Activated naive CD8-positive, alpha-beta T cell (primary cell): ENCODE measurements around the gene CSNK1G1.

Source experiments
- H3K27ac Mint-ChIP-seq: one replicate; pipeline ENCODE4 v1.8.0; 2021; ENCODE audit warnings: mixed read lengths
- H3K27me3 Mint-ChIP-seq: one replicate; pipeline ENCODE4 v1.8.0; 2021; ENCODE audit warnings: mixed read lengths
- H3K36me3 Mint-ChIP-seq: one replicate; pipeline ENCODE4 v1.8.0; 2021; ENCODE audit warnings: mixed read lengths
- H3K4me1 Mint-ChIP-seq: one replicate; pipeline ENCODE4 v1.8.0; 2021; ENCODE audit warnings: low read depth, mixed read lengths
- H3K4me3 Mint-ChIP-seq: one replicate; pipeline ENCODE4 v1.8.0; 2021; ENCODE audit warnings: mild to moderate bottlenecking, mixed read lengths
- H3K9me3 Mint-ChIP-seq: one replicate; pipeline ENCODE4 v1.8.0; 2021; ENCODE audit warnings: low read depth, mixed read lengths

The CSNK1G1 gene

DNA sequence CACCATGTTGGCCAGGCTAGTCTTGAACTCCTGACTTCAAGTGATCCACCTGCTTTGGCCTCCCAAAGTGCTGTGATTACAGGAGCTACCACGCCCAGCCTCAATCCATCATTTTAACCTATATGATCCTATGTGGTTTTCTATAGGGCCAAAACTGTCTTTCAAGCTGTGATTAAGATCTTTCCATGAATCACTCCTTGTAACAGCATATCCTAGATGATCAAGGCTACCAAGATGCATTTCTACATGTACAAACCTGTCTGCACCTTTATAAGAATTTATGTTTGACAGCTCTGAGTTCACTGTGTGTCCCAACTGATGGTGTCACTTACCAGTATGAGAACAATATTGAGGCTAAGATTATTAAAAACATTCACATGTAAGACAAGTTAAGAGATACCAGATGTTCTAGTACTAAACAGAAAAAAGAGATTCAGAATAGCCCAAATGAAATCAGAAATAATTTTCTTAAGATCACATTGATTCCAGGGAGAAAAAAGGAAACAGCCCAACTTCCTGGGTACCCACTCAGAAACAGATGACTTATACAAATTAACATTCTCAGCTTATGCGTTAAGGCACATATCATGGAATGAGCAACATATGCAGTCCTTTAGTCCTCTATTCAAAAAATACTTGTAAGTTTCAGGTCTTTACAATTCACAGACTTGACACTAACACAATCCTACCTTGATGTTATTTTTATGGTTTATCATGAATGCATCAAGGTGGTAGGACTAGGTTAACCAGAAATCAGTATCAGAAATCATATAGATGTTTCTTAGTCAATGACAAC, 168.4 kb downstream of the CSNK1G1 start:
- no peaks in the 10 kb centered on the region for H3K9me3 Mint-ChIP-seq
- no peak overlapping the region for H3K27ac Mint-ChIP-seq
- H3K27me3 Mint-ChIP-seq, result no peaks in the 10 kb centered on the region
- H3K4me3 Mint-ChIP-seq, result no peak overlapping the region
- peaks cover 2% of the 10 kb centered on the region for H3K4me1 Mint-ChIP-seq
- H3K36me3 Mint-ChIP-seq, result peaks cover 8% of the 10 kb centered on the region

DNA sequence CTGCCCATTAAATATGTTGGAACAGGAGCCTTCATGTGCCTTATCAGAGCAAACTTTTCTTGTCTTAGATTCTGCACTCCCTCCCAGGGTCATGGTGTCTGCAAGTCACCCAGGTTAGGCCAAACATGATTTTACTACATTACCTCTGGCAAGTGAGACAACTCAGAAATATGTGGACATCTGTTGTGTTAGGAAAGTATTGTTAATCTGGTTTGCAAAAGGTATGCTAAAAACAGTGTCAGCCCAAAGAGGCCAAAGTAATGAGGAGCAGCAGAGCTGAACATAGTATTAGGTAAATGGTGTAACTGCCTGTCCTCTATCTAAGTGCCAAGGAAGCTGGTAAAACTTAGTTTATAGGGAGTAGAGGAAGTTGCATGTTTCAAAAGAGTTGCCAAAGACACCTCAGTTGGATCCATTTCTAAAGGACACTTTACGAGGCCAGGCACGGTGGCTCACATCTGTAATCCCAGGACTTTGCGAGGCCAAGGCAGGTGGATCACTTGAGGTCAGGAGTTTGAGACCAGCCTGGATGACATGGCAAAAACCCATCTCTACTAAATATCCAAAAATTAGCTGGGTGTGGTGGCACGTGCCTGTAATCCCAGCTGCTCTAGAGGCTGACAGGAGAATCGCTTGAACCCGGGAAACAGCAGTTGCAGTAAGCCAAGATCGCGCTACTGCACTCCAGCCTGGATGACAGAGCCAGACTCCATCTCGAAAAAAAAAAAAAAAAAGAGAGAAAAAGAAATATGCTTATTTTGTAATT, 170.6 kb downstream of the CSNK1G1 start:
- Mint-ChIP-seq H3K4me3 (no peak overlapping the region), H3K27me3 (no peaks in the 10 kb centered on the region), H3K36me3 (peaks cover 11% of the 10 kb centered on the region), H3K27ac (no peak overlapping the region), H3K9me3 (no peaks in the 10 kb centered on the region), H3K4me1 (peaks cover 2% of the 10 kb centered on the region)

DNA sequence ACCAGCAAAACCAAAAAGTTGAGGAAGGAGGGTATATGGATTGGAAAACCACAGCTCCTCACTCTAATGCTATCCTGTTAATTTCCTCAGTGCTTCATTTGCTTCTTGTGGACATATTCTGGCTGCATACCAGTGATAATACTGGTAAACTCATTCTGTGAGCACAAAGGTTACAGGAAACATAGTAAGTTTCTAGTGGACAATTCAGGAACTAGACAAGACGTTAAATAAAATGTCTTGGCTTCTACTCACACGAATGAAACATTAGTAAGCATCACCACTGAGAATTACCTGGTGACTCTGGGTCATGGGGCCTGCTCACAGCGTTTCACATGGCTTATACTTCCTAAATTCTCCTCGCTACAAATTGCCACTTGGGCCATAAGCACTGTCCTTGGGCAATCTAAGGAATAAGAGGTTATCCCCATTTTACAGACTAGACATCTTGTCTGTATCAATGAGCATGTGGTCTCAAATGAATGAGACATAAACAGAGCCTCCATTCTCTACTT, 173.1 kb downstream of the CSNK1G1 start:
- Mint-ChIP-seq H3K27me3 (no peaks in the 10 kb centered on the region), H3K4me1 (no peaks in the 10 kb centered on the region), H3K36me3 (peaks cover 10% of the 10 kb centered on the region), H3K9me3 (no peaks in the 10 kb centered on the region), H3K27ac (no peak overlapping the region), H3K4me3 (no peak overlapping the region)

DNA sequence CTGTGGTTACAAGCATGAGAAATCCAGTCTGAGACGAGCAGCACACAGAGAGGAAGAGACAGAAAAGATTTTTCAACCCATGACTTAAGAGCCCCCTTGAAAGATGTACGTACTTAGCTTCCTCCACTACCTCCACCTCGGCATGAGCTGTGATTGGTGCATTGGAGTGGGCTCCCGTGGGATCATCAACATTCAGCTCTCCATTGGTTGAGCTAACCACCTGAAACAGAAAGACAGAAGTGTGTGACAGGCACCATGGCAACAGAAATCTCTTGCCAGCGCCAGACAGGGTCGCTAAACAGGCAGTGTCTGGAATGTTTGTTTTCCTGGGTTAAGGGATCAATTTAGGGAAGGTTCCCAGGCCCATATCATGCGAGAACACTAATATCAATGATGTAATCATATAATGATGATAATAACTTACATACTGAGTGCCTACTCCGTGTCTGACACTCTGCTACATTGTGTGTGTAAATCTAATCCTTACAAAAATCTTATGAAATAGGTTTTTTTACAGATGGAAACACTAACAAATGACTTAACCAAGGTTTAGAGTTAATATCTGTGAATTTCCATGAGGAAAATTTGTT, 175.6 kb downstream of the CSNK1G1 start:
- Mint-ChIP-seq H3K27me3 (no peaks in the 10 kb centered on the region), H3K36me3 (peaks cover 15% of the 10 kb centered on the region), H3K9me3 (no peaks in the 10 kb centered on the region), H3K27ac (no peak overlapping the region), H3K4me3 (no peak overlapping the region), H3K4me1 (no peaks in the 10 kb centered on the region)

DNA sequence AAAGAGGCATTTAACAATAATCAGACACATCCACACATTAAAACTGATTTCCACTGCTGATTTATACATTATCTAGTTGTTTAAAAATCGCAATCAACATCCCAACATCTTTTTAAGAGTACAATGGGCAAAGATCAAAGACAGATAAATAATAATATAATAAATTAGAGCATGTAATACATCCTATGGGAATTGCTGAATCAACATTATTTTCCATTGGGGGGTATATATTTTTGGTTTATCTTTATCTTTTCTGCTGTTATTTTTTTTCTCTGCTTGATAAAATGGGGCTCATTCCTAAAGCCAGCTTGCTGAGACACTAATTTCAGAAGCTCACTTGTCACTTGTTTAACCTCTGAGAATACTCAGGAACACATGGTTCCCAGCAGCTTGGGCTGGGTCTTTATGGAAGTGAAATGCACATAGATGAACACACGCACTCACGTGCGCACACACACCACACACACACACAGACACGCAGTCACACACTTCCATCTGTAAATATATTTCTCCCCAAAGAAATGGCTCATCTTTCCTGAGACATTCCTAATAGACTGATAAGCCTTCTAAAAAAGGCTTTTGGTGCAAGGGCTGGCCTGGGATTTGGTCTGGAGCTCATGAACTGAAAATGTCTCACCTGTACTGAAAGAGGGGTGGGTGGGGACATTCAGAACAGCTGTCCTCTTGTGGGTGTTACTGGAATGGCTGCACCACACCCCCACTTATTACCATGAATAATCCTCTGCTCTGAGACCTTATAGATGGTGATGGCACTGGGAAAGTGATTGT, 189.7 kb downstream of the CSNK1G1 start:
- Mint-ChIP-seq H3K9me3 (no peaks in the 10 kb centered on the region), H3K4me1 (peaks cover 26% of the 10 kb centered on the region), H3K36me3 (peaks cover 8% of the 10 kb centered on the region), H3K27me3 (no peaks in the 10 kb centered on the region), H3K4me3 (no peak overlapping the region), H3K27ac (no peak overlapping the region)

DNA sequence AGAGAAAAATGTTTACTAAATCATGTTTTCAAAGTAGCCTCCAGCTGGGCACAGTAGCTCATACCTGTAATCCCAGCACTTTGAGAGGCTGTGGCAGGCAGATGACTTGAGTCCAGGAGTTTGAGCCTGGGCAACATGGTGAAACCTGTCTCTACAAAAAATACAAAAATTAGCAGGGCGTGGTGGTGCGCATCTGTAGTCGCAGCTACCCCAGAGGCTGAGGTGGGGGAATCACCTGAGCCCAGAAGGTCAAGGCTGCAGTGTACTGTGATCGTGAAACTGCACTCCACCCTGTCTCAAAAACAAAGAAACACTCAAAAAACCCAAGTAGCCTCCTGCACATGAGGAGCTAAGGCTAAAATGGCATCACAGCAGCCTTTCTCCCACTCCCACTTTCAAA, 191.5 kb downstream of the CSNK1G1 start:
- H3K36me3 Mint-ChIP-seq, result peaks cover 11% of the 10 kb centered on the region
- no peak overlapping the region for H3K4me3 Mint-ChIP-seq
- no peaks in the 10 kb centered on the region for H3K9me3 Mint-ChIP-seq
- peak overlapping the region; percentile 92 for H3K27ac Mint-ChIP-seq
- H3K27me3 Mint-ChIP-seq, result no peaks in the 10 kb centered on the region
- H3K4me1 Mint-ChIP-seq, result peaks cover 35% of the 10 kb centered on the region

DNA sequence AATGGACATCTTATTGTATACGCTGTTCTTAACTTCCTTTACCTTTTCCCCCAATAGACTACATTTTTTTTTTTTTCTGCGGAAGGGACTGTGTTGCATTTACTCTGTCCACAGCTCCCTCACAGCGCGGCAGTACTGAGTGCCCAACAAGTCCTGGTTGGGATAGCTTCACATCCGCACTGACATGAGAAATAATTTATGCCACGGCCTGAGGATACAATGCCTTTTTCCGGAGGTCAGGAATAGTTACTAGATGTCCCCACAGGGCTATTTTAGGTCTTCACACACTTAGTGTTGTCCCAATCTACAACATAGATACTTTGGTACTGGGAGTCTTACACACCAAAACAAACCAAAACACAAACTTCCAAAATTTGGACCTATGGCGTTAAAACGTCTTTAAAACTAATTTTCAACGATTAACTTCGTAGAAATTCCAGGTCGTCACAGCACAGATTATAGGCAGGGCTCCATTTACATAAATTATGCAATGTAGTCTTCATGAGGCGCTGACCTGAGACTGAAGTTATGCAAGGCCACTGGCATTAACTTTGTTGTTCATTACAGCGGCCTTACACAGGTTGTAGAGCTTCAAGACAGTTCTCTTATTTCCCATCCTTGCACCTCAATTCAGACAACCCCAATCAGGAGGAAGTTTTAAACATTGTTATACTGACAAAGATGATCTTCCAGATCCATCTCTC, 192.2 kb downstream of the CSNK1G1 start:
- Mint-ChIP-seq H3K9me3 (no peaks in the 10 kb centered on the region), H3K4me3 (peak overlapping the region; percentile 85), H3K27me3 (no peaks in the 10 kb centered on the region), H3K4me1 (peaks cover 39% of the 10 kb centered on the region), H3K27ac (peak overlapping the region; percentile 92), H3K36me3 (peaks cover 11% of the 10 kb centered on the region)

DNA sequence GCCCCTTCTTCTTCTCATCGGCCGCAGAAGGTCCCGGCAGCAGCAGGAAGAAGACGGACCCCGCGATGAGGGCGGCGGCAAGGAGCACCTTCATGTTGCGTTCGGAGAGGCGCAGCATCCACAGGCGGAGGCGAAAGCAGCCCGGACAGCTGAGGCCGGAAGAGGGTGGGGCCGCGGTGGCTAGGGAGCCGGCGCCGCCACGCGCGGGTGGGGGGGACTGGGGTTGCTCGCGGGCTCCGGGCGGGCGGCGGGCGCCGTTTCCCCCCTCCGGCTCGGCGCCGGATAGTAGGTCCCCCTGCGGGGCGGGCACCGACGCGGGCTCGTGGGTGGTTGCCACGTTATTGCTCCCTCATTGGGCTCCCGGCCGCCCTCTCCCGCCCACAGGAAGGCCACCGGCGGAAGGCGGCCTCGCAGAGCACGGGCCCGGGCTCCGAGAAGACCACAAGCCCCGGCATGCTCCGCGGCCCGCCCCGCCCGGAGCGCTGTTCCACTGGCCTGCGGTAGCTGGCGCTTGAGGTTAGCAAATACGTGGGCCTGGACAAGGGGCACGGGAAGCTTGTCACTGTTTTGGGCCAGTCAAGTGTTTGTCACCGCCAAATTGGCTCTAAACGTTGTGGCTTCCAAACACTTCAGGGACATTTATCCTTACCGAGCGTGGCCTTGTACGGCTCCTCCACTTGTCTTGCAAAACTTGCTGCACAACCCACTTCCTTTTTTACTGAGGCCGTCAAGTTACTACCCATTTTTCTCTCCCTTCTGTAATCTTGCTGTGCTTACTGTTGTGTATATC, 192.9 kb downstream of the CSNK1G1 start, which contains the start of gene PPIB:
TSS of gene PPIB (minus strand) at position 154 of the 790 bp plus-strand sequence. CDS start at position 118, 36 bp downstream.
- H3K27ac Mint-ChIP-seq, result peak within 1 kb of the TSS; percentile 92
- H3K4me3 Mint-ChIP-seq, result peak within 1 kb of the TSS; percentile 91
- peaks cover 46% of the 10 kb centered on the region for H3K4me1 Mint-ChIP-seq
- H3K36me3 Mint-ChIP-seq, result peaks cover 14% of the 10 kb centered on the region
- no peaks in the 10 kb centered on the region for H3K9me3 Mint-ChIP-seq
- H3K27me3 Mint-ChIP-seq, result no peaks in the 10 kb centered on the region

DNA sequence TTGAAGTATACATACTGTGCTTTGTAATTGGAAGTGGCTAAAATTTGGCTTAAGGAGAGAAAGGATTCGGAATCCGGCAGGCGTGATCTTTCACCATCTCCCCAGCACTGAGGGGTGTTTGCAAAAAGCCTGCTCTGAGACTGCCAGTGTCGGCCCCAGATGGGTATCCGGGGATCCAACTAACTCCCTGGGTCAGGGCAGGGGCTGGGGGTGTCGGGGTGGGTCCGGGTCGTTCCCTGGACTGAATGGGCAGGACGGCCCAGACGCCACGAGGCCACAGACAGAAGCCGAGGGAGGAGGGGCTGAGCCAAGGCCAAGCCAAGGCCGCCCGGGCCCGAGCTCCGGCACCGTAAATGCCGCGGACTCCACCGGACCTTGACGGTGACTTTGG, 193.5 kb downstream of the CSNK1G1 start:
- Mint-ChIP-seq H3K9me3 (no peaks in the 10 kb centered on the region), H3K4me3 (peak overlapping the region; percentile 91), H3K27ac (peak overlapping the region; percentile 77), H3K36me3 (peaks cover 14% of the 10 kb centered on the region), H3K4me1 (peaks cover 47% of the 10 kb centered on the region), H3K27me3 (no peaks in the 10 kb centered on the region)

DNA sequence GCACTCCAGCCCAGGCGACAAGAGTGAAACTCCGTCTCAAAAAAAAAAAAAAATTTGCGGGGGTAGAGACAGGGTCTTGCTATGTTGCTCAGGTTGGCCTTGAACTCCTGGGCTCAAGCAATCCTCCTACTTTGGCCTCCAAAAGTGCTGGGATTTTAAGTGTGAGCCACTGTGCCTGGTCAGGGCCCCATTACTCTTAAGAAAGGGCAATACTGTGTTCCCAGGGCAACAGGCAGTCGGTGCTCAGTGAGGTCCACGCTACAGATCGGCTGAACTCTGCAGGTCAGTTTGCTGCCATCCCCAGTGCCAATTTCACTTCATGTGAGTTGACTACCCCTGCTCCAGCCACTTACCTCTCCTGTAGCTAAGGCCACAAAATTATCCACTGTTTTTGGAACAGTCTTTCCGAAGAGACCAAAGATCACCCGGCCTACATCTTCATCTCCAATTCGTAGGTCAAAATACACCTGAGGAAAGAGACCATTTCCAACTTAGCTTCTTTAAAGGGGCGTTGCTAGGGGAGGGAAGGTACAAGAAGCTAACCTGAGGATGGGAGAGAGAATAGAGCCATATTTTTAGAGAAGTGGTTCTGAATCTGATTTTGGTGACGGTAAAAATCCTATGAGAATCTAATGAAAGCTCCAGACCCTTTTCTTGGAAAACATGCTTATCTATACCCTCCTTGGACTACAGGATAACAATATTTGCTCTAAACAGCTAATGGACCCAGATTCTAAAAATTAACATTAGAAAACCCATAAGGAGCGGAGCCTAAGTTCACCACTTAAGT, 194.1 kb downstream of the CSNK1G1 start:
- peak overlapping the region; percentile 91 for H3K4me3 Mint-ChIP-seq
- H3K36me3 Mint-ChIP-seq, result peaks cover 14% of the 10 kb centered on the region
- no peaks in the 10 kb centered on the region for H3K9me3 Mint-ChIP-seq
- H3K4me1 Mint-ChIP-seq, result peaks cover 47% of the 10 kb centered on the region
- no peaks in the 10 kb centered on the region for H3K27me3 Mint-ChIP-seq
- H3K27ac Mint-ChIP-seq, result peak overlapping the region; percentile 77

DNA sequence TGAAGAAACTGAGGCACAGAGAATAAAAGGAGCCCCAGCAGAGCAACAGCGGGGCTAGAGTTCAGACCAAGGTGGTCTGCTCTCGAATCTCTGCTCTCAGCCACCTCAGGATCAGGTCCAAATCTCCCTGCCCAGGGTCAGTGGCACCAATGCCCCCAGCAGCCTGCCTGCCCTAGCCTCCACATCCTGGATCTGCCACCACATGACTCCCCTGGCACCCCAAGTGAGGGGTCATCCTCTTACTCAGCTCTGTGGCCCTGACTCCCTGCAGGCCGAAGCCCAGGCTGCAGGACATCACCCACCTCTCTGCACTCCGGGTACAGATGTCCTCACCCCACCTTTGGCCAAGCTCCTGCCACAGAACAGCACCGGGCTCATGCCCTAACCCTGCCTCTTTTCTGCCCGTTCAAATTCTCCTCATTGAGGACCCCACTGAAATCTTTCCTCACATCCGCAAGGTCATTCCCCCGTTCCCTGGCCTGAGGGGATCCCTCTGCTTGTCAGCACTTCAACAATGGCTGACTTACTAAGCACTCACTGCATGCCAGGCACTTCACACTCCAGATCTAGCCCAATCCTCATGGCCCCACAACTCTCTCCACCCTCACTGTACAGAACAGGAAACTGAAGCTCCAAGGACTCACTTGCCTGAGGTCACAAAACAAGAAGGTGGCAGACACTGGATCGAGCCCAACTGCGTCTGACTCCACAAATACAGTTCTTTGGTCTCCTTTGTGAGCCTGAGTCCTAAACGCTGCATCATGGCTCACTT, 197.4 kb downstream of the CSNK1G1 start:
- Mint-ChIP-seq H3K9me3 (no peaks in the 10 kb centered on the region), H3K4me1 (peaks cover 36% of the 10 kb centered on the region), H3K27ac (peak overlapping the region; percentile 81), H3K36me3 (peaks cover 14% of the 10 kb centered on the region), H3K27me3 (no peaks in the 10 kb centered on the region), H3K4me3 (peak overlapping the region; percentile 52)

DNA sequence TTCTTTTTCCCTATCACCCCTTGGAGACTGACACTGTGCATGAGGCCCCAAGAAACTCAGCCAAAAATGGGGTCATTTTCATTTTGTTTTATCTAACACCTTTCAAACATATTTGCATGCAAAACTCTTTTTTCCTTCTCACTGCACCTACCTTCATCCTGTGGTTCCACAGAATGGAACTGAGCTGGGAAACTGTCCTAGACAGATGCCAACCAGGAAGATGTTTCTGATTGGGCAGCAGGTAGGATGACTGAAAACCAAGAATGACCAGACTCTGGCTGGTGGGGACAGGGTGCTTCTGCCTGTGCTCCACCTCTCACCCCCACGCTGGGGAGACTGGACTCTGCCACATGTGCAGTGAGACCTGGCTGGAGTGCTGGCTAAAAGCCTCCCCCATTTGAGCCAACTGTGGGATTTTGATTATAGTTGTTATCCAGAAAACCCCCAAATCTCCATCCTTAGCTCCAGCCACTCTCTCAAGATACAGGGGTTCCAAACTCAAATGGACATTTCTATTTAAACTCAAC, 198.3 kb downstream of the CSNK1G1 start:
- H3K4me1 Mint-ChIP-seq, result peaks cover 39% of the 10 kb centered on the region
- H3K4me3 Mint-ChIP-seq, result no peak overlapping the region
- H3K36me3 Mint-ChIP-seq, result peaks cover 14% of the 10 kb centered on the region
- no peaks in the 10 kb centered on the region for H3K27me3 Mint-ChIP-seq
- H3K27ac Mint-ChIP-seq, result no peak overlapping the region
- no peaks in the 10 kb centered on the region for H3K9me3 Mint-ChIP-seq
